Activated naive CD8-positive, alpha-beta T cell treated with anti-CD3 and anti-CD28 coated beads, Interleukin-2, amount 10 ng/mL, durations not matched to agents 7 days and 5 days (primary cell): ENCODE results near the gene ASIC5. TPM values are rescaled to one million over a fixed set of nuclear protein-coding genes. Genes with fewer than 3 reads are reported as not detected.
A peak's percentile ranks its signal among the peaks of the same experiment; 100 is the strongest.

Experiments used
- ATAC-seq: fragments of 150-1000 bp; cut with Tn5 transposase; one replicate; pipeline ENCODE4 v1.10.0; 2021; ENCODE audit warnings: low read depth, moderate library complexity
- POLR2A ChIA-PET: fragments of 350-600 bp; sonication (Branson Sonifier 250); formaldehyde crosslinking; loops from one replicate; lab custom pipeline; 2021; ENCODE audit warnings: antibody characterized with exemption; lab: Charles Lee
- DNase-seq: peaks from one replicate; pipeline ENCODE4 v3.0.0; 2021
- H3K27ac Mint-ChIP-seq: one replicate; pipeline ENCODE4 v1.8.0; 2022; ENCODE audit warnings: mild to moderate bottlenecking, mixed read lengths
- H3K27me3 Mint-ChIP-seq: one replicate; pipeline ENCODE4 v1.8.0; 2022; ENCODE audit warnings: mild to moderate bottlenecking, moderate library complexity, mixed read lengths
- H3K36me3 Mint-ChIP-seq: one replicate; pipeline ENCODE4 v1.8.0; 2021; ENCODE audit warnings: mild to moderate bottlenecking, mixed read lengths
- H3K4me1 Mint-ChIP-seq: one replicate; pipeline ENCODE4 v1.8.0; 2021; ENCODE audit warnings: mixed read lengths
- H3K4me3 Mint-ChIP-seq: one replicate; pipeline ENCODE4 v1.8.0; 2022; ENCODE audit warnings: mild to moderate bottlenecking, moderate library complexity, mixed read lengths
- H3K9me3 Mint-ChIP-seq: one replicate; pipeline ENCODE4 v1.8.0; 2021; ENCODE audit warnings: mixed read lengths
- total RNA-seq, 2 experiments: library from RNA; stranded (reverse); gene quantifications; one replicate each; pipeline ENCODE4 v1.2.3, GENCODE V29; 2021

The ASIC5 gene
- total RNA-seq, 2 experiments from 2014 or later = not detected

DNA sequence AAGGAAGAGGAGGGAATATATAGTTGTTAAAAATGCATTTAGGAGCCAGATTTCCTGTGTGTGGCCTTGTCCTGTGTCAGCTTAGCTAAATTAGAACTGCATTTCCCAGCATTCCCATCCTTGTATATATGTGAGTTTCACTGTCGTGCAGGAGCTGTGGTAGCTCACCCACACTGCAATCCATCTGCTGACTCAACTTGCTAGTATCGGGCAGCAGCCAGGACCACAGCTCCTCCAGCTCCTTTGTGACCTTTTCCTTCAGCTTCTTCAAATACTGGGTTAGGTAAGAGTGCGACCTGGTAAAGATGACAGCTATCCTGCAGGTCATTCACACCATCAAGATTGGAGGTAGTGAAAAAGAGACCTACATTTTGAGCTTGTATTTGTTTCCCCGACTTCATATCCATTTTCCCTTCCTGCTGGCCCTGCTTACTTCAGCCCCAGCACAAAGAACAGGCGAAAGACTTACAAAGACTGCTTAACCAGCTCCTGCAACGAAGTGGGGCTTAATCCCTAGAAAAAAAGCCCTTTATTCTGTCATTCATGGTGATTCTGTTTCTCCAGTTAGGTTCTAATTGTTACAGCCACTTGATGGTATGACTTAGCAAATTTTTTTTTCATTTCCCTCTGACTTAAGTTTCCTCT is 11.4 kb downstream of the ASIC5 start:
- DNase-seq = no peak
- no peak overlapping the region for H3K4me3 Mint-ChIP-seq
- H3K27me3 Mint-ChIP-seq = peaks cover 3% of the 10 kb centered on the region
- POLR2A ChIA-PET = interaction anchor here (0.5 kb wide), 1 partner anchor 130 kb away, joined by 3 read pairs; no protein-coding TSS in a partner anchor
- no peaks in the 10 kb centered on the region for H3K4me1 Mint-ChIP-seq
- no peaks in the 10 kb centered on the region for H3K36me3 Mint-ChIP-seq
- H3K27ac Mint-ChIP-seq = no peak overlapping the region
- ATAC-seq = no peak
- H3K9me3 Mint-ChIP-seq = no peaks in the 10 kb centered on the region

DNA sequence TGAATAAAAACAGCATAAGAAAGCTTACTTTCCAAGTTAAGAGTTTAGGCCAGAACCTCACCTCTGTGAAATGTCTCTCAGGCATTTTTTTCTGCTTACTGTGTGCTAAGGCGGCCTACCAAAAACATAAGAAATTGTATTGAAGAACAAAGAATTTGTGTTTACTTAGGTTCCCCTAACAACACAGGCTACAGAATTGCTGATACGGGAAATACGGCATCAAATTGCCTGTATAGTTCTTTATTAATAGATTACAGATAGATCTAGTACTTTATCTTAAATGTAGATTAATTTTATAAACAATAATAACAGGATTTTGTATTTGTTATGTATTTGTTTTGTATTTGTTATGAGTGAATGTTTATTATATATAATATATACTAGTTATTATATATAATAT is 12.9 kb downstream of the ASIC5 start:
- Mint-ChIP-seq H3K4me1 (no peaks in the 10 kb centered on the region), H3K4me3 (no peak overlapping the region), H3K36me3 (no peaks in the 10 kb centered on the region), H3K27ac (no peak overlapping the region), H3K27me3 (peaks cover 3% of the 10 kb centered on the region), H3K9me3 (no peaks in the 10 kb centered on the region)
- ATAC-seq (no peak), DNase-seq (no peak)
- POLR2A ChIA-PET = no interaction called here

DNA sequence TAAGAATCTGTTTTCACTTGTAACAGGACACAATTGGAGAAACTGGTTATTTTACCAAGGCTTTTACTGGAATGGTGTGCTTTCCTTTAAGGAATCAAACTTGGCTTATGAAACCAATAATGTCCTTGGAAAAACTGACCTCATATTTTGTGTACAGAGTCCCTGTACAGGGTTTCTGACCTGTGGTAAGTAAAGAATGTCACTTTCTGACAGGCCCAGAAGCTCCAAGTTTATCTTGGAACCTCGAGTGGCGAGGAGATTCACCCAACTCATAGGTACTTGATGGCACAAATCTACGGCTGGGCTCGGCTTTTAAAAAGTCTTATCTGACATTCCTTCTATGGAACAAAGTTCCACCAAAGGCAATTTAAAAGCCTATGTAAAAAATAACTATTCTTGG is 17.0 kb downstream of the ASIC5 start:
- Mint-ChIP-seq H3K27me3 (no peaks in the 10 kb centered on the region), H3K27ac (no peak overlapping the region), H3K4me3 (no peak overlapping the region), H3K4me1 (no peaks in the 10 kb centered on the region), H3K36me3 (no peaks in the 10 kb centered on the region), H3K9me3 (no peaks in the 10 kb centered on the region)
- ATAC-seq = no peak
- DNase-seq = no peak
- POLR2A ChIA-PET = no interaction called here

DNA sequence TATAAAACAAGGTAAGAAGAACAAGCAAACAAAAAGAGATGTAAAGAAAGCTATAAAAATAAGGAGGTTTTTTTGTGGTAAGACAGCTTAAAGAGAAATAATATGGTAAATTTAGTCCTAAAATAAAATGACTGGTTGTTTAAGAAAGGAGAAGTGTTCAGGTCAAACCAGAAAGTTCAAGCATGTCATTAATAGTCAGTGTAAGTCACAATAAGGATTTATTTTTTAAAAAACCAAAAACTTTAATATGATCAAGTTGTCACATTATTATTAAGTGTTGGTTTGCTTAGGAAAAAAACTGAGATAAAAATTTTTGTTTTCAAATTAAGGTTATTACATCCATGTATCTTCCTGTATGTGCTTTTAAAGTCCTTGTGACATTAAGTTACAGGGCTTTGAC is 19.1 kb downstream of the ASIC5 start:
- POLR2A ChIA-PET = no interaction called here
- Mint-ChIP-seq H3K27ac (no peak overlapping the region), H3K27me3 (peaks cover 3% of the 10 kb centered on the region), H3K36me3 (no peaks in the 10 kb centered on the region), H3K4me1 (no peaks in the 10 kb centered on the region), H3K9me3 (no peaks in the 10 kb centered on the region), H3K4me3 (no peak overlapping the region)
- DNase-seq (no peak), ATAC-seq (no peak)

DNA sequence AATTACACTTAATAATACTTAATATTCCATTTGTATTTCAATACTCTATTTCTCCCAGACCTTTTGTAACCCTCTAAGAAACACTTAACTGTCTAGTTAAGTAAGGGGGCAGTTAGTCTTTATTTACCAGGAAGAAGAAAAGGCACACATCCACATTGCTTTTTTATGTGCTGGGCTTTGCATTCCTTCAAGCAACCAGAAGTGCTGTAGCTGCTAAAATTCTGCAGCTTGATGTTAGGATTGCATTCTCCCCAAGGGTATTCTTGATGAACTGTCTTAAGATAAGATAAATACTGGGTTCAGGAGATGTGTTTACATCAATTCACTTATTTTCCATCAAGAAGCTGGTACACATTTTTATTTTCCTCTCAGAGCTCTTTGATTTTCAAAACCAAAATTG is 24.0 kb downstream of the ASIC5 start:
- no peaks in the 10 kb centered on the region for H3K4me1 Mint-ChIP-seq
- POLR2A ChIA-PET = no interaction called here
- no peak overlapping the region for H3K27ac Mint-ChIP-seq

GRCh38 chr4:155837203-155837796 is 28.8 kb downstream of the ASIC5 start:
- DNase-seq (no peak), ATAC-seq (no peak)
- no peak overlapping the region for H3K27ac Mint-ChIP-seq

More for the DNA sequence above, 24.0 kb downstream of the ASIC5 start:
- Mint-ChIP-seq H3K9me3 (no peaks in the 10 kb centered on the region), H3K27me3 (peaks cover 7% of the 10 kb centered on the region), H3K4me3 (no peak overlapping the region), H3K36me3 (no peaks in the 10 kb centered on the region)
- DNase-seq = no peak
- no peak for ATAC-seq

GRCh38 chr4:155832664-155833063 is 33.4 kb downstream of the ASIC5 start:
- no peaks in the 10 kb centered on the region for H3K4me1 Mint-ChIP-seq
- no peaks in the 10 kb centered on the region for H3K27me3 Mint-ChIP-seq
- ATAC-seq = no peak
- no peak overlapping the region for H3K4me3 Mint-ChIP-seq
- POLR2A ChIA-PET = no interaction called here
- H3K36me3 Mint-ChIP-seq = no peaks in the 10 kb centered on the region
- no peak for DNase-seq
- H3K9me3 Mint-ChIP-seq = no peaks in the 10 kb centered on the region
- H3K27ac Mint-ChIP-seq = no peak overlapping the region

More at GRCh38 chr4:155837203-155837796, 28.8 kb downstream of the ASIC5 start:
- POLR2A ChIA-PET = no interaction called here
- no peak overlapping the region for H3K4me3 Mint-ChIP-seq
- H3K9me3 Mint-ChIP-seq = no peaks in the 10 kb centered on the region
- peaks cover 4% of the 10 kb centered on the region for H3K27me3 Mint-ChIP-seq
- no peaks in the 10 kb centered on the region for H3K4me1 Mint-ChIP-seq
- no peaks in the 10 kb centered on the region for H3K36me3 Mint-ChIP-seq

GRCh38 chr4:155828628-155829027 is 37.4 kb downstream of the ASIC5 start:
- no peaks in the 10 kb centered on the region for H3K9me3 Mint-ChIP-seq
- H3K27me3 Mint-ChIP-seq = no peaks in the 10 kb centered on the region
- no peaks in the 10 kb centered on the region for H3K4me1 Mint-ChIP-seq
- H3K4me3 Mint-ChIP-seq = no peak overlapping the region
- DNase-seq (no peak), ATAC-seq (no peak)
- POLR2A ChIA-PET = no interaction called here
- no peak overlapping the region for H3K27ac Mint-ChIP-seq
- H3K36me3 Mint-ChIP-seq = no peaks in the 10 kb centered on the region

DNA sequence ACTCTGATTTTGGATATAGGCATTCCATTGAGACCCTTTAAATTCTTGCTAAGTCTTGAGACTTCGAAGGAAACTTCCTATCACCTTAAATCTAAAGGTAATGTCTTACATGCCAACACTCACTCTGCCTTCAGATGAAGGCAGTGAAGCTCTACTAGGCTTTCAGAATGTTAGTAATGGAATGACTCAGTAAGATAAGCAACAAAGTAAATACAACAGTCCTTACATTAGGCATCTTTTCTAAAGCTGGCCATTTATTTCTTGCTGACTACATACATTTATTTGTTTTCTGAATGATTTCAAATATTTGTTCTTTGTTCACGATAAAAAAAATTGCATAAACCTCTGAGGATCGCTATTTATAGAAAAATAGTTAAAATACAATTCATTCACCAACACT is 43.5 kb downstream of the ASIC5 start:
- Mint-ChIP-seq H3K4me1 (no peaks in the 10 kb centered on the region), H3K9me3 (no peaks in the 10 kb centered on the region), H3K36me3 (no peaks in the 10 kb centered on the region), H3K27me3 (no peaks in the 10 kb centered on the region), H3K27ac (no peak overlapping the region), H3K4me3 (no peak overlapping the region)
- ATAC-seq (no peak), DNase-seq (no peak)
- POLR2A ChIA-PET = no interaction called here

DNA sequence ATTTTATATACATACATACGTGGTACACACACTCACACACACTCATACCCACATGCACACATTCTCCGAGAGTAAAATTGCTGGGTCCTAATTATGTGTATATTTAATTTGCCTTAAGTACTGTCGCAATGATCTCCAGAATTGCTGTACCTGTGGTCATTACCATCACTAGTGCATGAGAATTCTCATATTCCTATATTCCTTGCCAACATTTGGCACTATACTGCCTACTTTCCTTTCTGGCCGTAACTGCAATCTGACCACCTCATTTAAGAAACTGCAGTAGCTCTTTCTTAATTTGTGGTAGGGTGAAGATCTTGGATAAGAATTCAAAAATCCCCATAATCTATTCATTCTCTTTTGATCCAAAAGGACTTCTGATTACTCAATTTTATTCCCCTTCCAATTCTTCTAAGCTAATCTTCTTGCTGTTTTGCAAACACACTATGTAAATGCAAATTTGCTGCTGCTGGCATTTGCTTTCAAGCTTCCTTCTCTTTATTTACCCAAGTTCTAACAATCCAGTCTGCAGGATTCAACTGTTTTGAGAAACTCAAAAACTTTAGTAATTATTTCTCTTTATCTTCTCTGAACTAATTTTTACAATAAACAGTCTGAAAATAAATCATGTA is 45.1 kb downstream of the ASIC5 start:
- H3K36me3 Mint-ChIP-seq = no peaks in the 10 kb centered on the region
- no peaks in the 10 kb centered on the region for H3K9me3 Mint-ChIP-seq
- POLR2A ChIA-PET = no interaction called here
- no peaks in the 10 kb centered on the region for H3K4me1 Mint-ChIP-seq
- DNase-seq = no peak
- H3K27me3 Mint-ChIP-seq = peaks cover 5% of the 10 kb centered on the region
- no peak overlapping the region for H3K4me3 Mint-ChIP-seq
- no peak for ATAC-seq
- H3K27ac Mint-ChIP-seq = no peak overlapping the region

DNA sequence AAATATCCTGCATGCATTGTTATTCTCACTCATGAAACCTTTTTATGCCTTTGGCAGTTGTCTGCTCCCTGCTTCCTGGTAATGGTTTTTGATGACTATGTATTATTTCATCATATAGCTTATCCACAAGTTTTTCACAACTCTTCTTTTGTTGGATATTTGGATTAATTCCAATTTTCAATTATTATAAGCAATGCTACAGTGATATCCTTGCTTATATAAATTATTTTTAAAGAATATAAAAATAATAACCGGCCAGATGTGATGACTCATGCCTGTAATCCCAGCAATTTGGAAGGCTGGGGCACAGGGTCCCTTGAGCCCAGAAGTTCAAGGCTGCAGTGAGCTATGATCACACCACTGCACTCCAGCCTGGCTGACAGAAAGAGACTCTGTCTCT is 47.0 kb downstream of the ASIC5 start:
- H3K4me3 Mint-ChIP-seq = no peak overlapping the region
- ATAC-seq = no peak

GRCh38 chr4:155818639-155819038 is 47.4 kb downstream of the ASIC5 start:
- no peak overlapping the region for H3K27ac Mint-ChIP-seq
- DNase-seq (no peak), ATAC-seq (no peak)
- no peaks in the 10 kb centered on the region for H3K4me1 Mint-ChIP-seq
- H3K27me3 Mint-ChIP-seq = peaks cover 5% of the 10 kb centered on the region
- H3K9me3 Mint-ChIP-seq = no peaks in the 10 kb centered on the region
- no peaks in the 10 kb centered on the region for H3K36me3 Mint-ChIP-seq
- POLR2A ChIA-PET = no interaction called here
- no peak overlapping the region for H3K4me3 Mint-ChIP-seq

More for the DNA sequence above, 47.0 kb downstream of the ASIC5 start:
- H3K36me3 Mint-ChIP-seq = no peaks in the 10 kb centered on the region
- H3K9me3 Mint-ChIP-seq = no peaks in the 10 kb centered on the region
- peaks cover 5% of the 10 kb centered on the region for H3K27me3 Mint-ChIP-seq
- POLR2A ChIA-PET = no interaction called here
- no peaks in the 10 kb centered on the region for H3K4me1 Mint-ChIP-seq
- no peak overlapping the region for H3K27ac Mint-ChIP-seq
- no peak for DNase-seq

- POLR2A ChIA-PET = interaction anchor here (1.6 kb wide), 1 partner anchor 142 kb away, joined by 21 read pairs; the partner anchor contains the start of gene CTSO
- H3K27me3 Mint-ChIP-seq = peaks cover 1% of the 10 kb centered on the region
Observed at GRCh38 chr4:155811083-155811482, 55.0 kb downstream of the ASIC5 start.

DNA sequence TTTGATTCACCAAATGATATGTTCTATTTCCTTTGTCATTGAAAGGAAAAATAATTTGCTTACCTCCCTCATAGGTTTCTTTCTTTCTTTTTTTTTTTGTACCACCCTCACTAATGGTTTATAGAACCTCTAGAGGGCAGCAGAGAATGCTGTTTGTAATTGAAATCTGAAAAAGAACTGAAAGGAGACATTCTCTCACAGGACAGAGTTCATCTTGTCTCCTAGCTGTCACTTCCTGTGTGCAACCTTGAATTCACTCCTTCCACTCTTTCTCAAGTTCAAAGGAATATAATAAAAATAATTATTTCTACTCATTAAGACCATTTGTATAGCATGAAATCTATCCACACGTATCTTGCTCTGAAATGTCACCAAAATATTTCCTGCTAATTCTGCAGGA is 56.2 kb downstream of the ASIC5 start:
- DNase-seq (no peak), ATAC-seq (peak; percentile 86)
- no peak overlapping the region for H3K4me3 Mint-ChIP-seq
- no peak overlapping the region for H3K27ac Mint-ChIP-seq
- POLR2A ChIA-PET = interaction anchor here (1.6 kb wide), 1 partner anchor 144 kb away, joined by 21 read pairs; the partner anchor contains the start of gene CTSO
- H3K36me3 Mint-ChIP-seq = no peaks in the 10 kb centered on the region
- no peaks in the 10 kb centered on the region for H3K9me3 Mint-ChIP-seq
- H3K4me1 Mint-ChIP-seq = peaks cover 3% of the 10 kb centered on the region
- H3K27me3 Mint-ChIP-seq = no peaks in the 10 kb centered on the region

More at GRCh38 chr4:155811083-155811482, 55.0 kb downstream of the ASIC5 start:
- Mint-ChIP-seq H3K4me1 (peaks cover 2% of the 10 kb centered on the region), H3K36me3 (no peaks in the 10 kb centered on the region), H3K27ac (no peak overlapping the region), H3K9me3 (no peaks in the 10 kb centered on the region), H3K4me3 (no peak overlapping the region)
- ATAC-seq = no peak
- DNase-seq = no peak
